Hematopoietic multipotent progenitor cell (in vitro differentiated cells): ENCODE measurements around the gene CHKA. TPM values are rescaled to one million over a fixed set of nuclear protein-coding genes. Genes with fewer than 3 reads are reported as not detected.
"Not testable (repeated sequence)": the region's sequence is repeated elsewhere in the genome, so short reads cannot be mapped to it uniquely, and the experiment has no call there.

ENCODE experiments used
- DNase-seq, 3 donors: peaks; one replicate each; pipeline ENCODE4 v3.0.0-alpha.2; 2011 to 2015; ENCODE audit warnings: low read depth in 2 of 3, low spot score in 2 of 3
- total RNA-seq: library from RNA; depleted of rRNA; stranded (reverse); fragments of >200 nt; gene quantifications from one replicate; pipeline ENCODE4 v1.2.3, GENCODE V29; 2012

Gene CHKA
- total RNA-seq, 1 donor, result 24.5 TPM

- DNase-seq, result no peak
Measured at GRCh38 chr11:68117853-68118470, 3.2 kb downstream of the CHKA start.

- no peak for DNase-seq
Measured at GRCh38 chr11:68116974-68117373, 4.2 kb downstream of the CHKA start.

GRCh38 chr11:68116126-68116525 lies 5.1 kb downstream of the CHKA start:
- no peak for DNase-seq

DNA sequence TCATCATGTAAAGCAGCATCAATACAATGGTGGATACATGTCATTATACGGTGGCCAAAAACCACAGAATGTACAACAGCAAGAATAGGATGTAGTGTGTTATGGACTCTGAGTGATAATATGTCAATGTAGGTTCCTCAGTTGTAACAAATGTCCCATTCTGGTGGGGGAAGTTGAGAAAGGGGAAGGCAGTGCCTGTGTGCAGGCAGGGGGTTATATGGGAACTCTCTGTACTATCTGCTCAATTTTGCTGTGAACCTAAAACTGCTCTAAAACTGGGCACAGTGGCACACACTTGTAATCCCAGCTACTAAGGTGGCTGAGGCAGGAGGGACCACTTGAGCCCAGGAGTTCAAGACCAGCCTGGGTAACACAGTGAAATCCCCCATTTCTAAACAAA lies 5.9 kb downstream of the CHKA start:
- DNase-seq, result peak in 1 of 3 donors; percentile 64

GRCh38 chr11:68113986-68114385 lies 7.2 kb downstream of the CHKA start:
- no peak for DNase-seq

GRCh38 chr11:68107689-68108088 lies 13.5 kb downstream of the CHKA start:
- no peak for DNase-seq

GRCh38 chr11:68106165-68106940 lies 14.8 kb downstream of the CHKA start:
- DNase-seq, result no peak

DNA sequence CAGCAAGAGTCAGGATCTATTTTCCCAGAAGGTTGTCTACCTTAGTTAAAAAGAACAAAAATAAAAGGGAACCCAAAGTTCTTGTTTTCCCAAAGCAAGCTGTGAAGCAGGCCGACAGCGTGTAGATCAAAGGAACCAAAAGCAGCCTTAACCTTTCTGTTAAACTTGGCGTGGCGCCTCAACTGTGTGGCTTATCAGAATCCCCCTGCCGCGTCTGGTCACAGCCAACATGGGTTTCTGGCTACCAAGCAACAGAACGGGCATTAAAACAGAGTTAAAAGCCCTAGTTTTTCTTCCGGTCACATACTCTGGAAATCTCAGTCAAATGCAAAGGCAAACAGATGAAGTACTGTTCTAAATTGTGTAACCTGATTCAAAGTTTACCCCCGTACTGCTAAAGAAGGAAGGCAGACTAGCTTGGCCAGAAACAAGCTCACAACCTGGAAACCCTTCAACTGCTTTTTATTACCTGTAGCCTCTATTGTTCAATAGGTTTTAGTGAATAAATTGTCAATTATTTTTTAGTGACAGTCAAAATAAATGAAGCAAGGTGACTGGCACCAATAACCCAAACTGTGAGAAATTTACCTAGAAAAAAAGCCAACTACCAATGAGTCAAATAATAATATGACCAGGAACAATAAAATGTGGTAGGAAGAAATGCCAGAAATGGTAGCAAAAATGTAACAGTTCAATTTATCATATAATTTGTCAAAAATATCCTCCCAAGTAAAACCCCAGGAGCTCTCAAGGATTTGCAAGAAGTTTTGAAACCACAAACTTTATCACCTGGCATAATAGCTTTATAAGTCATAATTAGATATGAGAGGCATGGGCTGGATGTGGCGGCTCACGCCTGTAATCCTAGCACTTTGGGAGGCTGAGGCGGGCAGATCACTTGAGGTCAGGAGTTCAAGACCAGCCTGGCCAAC lies 21.4 kb downstream of the CHKA start:
- peak in 1 of 3 donors; percentile 58 for DNase-seq

GRCh38 chr11:68099057-68099456 lies 22.1 kb downstream of the CHKA start:
- no peak for DNase-seq

GRCh38 chr11:68096962-68097361 lies 24.2 kb downstream of the CHKA start:
- no peak for DNase-seq

DNA sequence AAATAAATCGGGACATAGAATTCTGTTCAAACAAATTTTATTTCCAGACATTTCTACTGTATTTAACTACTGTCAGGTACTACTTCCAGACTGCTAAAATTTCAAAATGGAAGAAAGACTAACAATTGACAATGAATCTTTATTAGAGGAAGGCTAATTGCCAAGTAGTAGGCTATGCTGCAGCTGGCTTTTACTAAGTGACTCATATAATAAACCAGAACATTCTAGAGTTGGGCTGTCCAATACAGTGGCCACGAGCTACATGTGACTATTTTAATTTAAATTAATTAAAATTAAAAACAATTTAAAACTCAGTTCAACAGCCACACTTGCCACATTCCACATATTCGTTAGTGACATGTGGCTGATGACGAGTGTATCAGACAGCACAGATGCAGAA lies 27.6 kb downstream of the CHKA start:
- no peak for DNase-seq

DNA sequence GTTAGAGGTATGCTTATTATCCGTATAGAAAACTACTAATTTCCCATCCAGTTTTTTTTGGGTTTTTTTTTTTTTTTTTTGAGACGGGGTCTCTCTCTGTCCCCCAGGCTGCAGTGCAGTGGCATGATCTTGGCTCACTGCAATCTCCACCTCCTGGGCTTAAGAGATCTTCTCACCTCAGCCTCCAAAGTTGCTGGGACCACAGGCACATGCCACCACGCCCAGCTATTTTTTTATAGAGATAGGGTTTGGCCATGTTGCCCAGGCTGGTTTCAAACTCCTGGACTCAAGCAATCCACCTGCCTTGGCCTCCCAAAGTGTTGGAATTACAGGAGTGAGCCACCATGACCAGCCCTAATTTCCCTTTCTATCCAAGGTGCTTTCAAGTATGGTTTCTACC lies 28.2 kb downstream of the CHKA start:
- not testable (repeated sequence) for DNase-seq

DNA sequence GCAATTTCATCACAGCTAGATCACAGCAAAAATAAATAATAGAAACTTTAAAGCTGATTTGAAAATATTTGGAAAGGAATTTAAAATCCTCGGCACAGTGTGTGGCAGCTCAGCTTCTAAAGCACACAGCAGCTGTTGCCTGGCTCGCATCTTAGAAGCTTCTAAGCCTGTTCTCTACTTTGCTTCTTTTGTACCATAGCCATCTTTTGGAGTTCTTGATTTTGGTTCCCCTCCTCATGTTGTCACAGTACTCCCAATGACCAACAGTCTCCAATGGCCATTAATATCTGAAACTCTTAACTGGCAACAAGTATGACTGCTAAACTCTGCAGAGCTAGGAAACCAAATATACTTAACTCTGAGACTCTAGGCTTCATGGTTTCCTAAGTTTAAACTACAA lies 28.8 kb downstream of the CHKA start:
- no peak for DNase-seq

DNA sequence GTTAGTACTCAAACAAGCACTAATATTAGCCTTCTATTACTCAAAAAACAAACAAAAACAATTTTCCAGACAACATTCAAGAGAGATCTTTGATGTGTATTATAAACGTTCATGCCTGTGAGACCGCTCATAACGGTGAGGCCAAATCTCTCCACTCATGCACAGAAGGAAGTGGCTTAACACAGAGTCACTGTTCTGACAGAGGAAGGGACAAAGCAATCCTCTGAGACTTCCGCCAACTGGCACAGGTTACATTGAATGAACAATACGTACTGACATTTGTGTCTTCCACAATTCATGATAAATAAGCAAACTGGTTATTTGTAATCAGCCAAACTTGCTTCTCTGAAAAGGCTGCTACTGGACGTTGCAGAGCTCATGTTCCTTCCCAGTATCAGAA lies 30.5 kb downstream of the CHKA start:
- DNase-seq, result peak in 2 of 3 donors; percentile 55 to 71

- DNase-seq, result no peak
Measured at GRCh38 chr11:68090287-68090686, 30.9 kb downstream of the CHKA start.

DNA sequence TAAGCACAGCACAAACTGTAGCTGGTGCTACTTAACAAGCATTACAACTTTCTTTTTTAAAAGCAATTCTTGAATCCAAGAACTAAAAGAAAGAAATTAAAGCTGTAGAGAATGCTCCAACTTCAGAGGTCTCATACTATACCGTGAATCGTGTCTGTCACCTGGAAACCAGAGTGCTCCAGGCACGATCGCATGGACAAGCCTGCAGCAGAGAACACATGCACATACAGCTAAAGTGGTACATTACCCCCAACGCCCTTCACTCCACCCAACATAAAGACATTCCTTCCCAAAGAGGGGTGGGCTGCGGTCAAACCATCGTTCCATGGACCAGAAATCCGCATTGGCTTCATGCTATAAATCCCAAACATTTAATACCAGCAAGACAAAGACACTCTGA lies 31.5 kb downstream of the CHKA start:
- no peak for DNase-seq

- no peak for DNase-seq
Measured at GRCh38 chr11:68083517-68083916, 37.7 kb downstream of the CHKA start.

GRCh38 chr11:68082481-68082880 lies 38.7 kb downstream of the CHKA start:
- DNase-seq, result no peak

DNA sequence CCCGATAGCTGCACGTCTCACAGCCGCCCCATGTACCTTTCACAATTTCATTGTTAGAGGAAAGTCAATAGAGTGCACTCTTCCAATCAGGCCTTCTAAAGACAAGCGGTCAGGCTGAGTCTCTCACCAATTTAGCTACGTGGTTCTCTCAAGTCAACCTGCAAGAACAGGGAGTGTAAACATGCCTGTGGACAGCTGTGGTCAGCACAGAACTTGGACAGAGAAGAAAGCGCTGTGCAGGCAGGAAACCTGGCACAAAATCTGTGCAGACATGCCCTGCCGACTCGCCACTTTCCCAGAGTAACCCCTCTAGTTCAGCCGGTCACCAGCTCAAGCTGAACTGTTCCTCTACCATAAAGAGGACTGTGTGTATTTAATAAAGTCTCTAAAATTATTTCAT lies 39.5 kb downstream of the CHKA start:
- DNase-seq, result no peak

- DNase-seq, result no peak
Measured at GRCh38 chr11:68080860-68081259, 40.3 kb downstream of the CHKA start.
